Activated CD4-positive, alpha-beta T cell treated with anti-CD3 and anti-CD28 coated beads, Interleukin-2, amount 50 U/mL, for 24 hours (primary cell): Measurements from ENCODE around the gene TMPRSS3.

Source experiments
- DNase-seq, 2 donors: peaks; one replicate each; pipeline ENCODE4 v3.0.0-alpha.2; 2020; ENCODE audit warnings: low read depth in 1 of 2, low spot score in 1 of 2

Gene TMPRSS3

DNA sequence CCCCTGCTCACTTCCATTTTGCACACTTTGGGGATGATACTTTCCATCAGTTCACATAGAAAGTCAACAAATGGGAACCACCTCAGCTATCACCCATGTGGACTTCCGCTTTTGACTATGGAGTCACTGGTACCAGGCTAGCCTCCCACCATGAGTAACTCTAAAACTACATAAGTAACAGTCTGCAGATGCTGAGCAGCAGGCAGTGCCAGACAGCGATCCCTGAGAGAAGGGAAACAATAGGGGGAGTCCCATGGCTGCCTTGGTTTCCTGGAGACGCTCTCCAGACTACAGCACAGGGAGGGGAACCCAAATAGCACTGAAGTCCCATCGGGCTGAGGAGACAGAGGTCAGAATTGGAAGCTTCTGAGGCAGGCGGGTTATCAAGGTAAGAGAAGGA lies 42.2 kb downstream of the TMPRSS3 start:
- DNase-seq: no peak

DNA sequence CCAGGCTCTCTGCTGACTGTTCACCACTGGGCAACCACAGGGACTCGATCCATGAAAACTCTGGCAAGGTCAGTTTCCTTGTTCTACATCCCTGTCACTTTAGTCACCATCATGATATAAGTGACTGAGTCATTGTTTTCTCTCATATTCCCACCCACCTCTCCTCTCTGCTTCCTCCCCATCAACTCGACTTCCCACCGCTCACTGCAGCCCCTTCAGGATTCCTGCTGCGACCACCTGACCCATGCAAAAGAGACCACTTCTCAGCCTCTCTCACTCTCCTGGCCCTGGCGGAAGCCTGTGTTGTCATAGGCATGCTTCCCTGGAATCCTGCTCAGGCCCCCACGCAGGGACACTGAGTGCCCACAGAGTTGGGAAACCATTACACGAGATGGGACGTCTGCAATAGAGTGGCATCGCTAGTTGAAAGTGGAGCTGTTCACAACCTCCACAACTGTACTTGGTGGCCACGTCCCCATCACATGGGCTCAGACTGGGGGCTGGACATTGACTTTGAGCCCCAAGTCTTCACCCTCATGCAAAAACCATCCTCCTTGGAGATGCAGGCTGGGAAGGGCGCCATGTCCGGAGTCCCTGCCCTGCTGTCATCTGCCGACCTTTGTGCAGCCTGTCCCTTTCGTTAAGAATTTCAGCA lies 43.3 kb downstream of the TMPRSS3 start:
- DNase-seq: no peak

DNA sequence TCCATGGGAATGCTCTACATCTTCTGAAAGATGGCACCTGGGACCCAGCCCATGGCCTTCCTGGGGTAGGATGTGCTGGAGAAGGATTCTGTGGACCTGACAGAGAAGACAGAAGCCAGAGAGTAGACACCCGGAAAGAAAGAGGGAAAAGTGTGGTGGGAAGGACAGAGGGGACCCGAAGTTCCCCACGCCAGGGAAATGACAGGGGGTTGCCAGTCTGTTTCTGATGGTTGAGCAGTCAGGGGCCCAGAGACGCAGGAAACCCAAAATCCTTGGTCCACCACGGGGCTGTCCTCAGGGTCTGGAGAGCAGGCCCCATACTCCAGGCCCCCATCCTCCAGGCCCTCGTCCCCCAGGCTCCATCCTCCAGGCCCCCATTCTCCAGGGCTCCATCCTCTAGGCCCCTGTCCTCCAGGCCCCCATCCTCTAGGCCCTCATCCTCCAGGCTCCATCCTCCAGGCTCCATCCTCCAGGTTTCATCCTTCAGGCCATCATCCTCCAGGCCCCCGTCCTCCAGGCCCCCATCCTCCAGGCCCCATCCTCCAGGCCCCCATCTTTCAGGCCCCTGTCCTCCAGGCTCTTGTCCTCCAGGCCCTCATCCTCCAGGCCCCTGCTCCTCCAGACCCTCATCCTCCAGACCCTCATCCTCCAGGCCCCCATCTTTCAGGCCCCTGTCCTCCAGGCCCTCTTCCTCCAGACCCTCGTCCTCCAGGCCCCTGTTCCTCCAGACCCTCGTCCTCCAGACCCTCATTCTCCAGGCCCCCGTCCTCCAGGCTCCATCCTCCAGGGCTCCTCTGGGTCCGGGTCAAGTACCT lies 44.0 kb downstream of the TMPRSS3 start:
- DNase-seq: no peak

DNA sequence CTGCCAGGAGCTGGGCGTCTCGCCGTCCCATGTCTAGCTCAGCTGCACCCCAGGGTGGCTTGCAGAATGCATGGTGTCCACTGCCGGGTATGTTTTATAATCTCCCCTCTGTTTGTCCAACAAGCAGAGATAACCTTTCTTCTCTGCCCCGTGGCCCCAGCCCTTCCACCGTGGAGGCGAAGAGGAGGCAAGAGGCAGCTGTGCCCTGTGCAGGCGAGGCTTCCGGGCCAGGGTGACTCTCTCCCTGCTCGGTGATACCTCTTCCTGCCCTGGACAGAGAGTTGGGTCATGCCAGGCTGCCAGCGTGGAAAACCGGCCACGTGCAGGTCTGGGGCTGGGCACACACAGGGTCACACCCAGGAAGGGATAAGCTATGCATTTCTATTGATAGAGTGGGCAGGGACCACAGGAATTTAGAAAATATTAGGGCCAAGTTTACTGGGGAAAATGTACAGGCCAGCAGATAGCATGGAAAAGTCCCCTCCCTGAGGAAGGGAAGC lies 44.9 kb downstream of the TMPRSS3 start, which contains the start of gene TFF2:
TFF2 (minus strand) TSS at position 68 of the 500 bp plus-strand sequence; CDS start at position 31, 37 bp downstream.
- no peak for DNase-seq

DNA sequence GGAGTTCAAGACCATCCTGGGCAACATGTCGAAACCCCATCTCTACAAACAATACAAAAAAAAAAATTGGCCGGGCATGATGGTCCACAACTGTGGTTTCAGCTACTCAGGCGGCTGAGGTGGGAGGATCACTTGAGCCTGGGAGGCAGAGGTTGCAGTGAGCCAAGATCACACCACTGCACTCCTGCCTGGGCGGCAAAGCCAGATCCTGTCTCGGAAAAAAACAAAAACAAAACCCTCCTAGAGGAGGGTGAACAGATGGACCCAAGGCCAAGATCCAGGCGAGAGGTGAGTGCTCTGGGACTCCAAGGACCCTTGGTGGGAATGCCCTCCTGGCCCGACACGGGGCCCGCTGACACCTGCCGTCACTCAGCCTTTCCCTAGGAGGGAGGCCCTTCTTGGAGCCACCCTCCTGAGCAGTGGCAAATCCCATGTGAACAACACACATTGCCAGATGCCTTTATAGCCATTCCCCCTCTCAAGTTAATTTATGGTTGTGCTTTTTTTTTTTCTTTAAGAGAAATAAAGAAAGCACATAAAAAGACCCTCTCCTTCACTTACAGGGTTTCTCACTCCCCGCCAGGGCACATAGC lies 45.4 kb downstream of the TMPRSS3 start:
- no peak for DNase-seq

DNA sequence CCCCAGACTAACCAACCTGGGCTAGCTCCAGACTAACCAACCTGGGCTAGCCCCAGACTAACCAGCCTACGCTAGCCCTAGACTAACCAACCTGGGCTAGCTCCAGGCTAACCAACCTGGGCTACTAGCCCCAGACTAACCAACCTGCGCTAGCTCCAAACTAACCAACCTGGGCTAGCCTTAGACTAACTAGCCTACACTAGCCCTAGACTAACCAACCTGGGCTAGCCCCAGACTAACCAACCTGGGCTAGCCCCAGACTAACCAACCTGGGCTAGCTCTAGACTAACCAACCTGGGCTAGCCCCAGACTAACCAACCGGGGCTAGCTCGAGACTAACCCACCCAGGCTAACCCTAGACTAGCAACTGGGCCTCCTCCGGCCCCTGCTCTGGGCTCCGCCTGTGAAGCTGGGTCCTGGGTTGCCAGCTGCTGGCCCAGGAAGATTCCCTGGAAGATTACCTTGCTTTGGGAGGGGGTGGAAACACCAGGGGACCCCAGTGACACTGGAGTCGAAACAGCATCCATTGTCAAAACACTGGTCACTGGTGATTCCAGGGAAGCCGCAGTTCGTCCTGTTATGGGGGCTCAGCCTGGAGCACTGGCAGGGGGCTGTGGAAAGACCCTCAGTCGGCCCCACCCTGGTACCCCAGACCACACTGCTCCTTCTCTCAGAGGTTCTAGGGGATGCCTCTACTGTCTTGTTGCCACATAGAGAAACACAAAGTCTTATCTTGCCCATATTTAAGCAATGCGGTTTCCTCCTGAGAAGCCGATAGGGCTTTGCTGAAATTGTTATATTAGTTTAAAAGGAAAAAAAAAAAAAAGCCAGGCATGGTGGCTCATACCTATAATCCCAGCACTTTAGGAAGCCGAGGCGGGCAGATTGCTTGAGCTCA lies 46.2 kb downstream of the TMPRSS3 start:
- no peak for DNase-seq

DNA sequence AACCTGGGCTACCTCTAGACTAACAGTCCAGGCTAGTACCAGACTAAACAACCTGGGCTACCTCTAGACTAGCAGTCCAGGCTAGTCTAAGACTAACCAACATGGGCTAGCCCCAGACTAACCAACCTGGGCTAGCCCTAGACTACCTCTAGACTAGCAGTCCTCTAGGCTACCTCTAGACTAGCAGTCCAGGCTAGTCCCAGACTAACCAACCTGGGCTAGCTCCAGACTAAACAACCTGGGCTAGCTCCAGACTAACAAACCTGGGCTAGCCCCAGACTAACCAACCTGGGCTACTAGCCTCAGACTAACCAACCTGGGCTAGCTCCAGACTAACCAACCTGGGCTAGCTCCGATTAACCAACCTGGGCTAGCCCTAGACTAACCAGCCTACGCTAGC lies 47.1 kb downstream of the TMPRSS3 start:
- no peak for DNase-seq

DNA sequence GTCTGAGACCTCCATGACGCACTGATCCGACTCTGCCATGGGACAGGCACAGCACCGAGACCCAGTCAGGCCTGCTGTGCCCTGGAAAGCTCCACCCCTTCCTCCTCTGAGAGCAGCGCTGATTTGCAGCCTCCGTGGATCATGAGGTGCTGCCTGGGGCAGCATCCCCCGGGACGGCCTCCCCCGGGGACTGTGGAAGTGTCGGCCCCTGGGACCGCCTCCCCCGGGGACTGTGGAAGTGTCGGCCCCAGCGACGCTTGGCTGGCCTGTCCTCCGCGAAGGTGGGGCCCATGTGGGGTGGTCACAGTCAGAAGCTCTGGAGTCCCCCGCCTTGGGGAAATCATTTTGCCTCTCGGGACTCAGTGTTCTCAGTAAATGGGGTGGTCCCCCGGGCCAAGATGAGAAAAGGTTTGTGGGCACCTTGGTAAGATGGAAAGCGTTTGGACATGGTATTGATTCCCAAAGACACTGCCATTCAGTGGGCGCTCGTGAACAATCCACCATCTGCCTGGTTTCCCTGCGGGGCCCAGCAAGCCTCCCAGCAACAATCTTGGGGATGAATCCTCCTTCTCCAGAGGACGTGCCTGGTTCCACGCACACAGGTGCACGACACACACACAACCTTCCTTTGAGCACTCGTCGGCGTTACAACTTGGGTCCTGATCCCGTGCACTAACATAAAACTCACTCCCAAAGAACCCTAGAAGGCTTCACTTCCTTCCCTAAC lies 48.1 kb downstream of the TMPRSS3 start:
- no peak for DNase-seq

DNA sequence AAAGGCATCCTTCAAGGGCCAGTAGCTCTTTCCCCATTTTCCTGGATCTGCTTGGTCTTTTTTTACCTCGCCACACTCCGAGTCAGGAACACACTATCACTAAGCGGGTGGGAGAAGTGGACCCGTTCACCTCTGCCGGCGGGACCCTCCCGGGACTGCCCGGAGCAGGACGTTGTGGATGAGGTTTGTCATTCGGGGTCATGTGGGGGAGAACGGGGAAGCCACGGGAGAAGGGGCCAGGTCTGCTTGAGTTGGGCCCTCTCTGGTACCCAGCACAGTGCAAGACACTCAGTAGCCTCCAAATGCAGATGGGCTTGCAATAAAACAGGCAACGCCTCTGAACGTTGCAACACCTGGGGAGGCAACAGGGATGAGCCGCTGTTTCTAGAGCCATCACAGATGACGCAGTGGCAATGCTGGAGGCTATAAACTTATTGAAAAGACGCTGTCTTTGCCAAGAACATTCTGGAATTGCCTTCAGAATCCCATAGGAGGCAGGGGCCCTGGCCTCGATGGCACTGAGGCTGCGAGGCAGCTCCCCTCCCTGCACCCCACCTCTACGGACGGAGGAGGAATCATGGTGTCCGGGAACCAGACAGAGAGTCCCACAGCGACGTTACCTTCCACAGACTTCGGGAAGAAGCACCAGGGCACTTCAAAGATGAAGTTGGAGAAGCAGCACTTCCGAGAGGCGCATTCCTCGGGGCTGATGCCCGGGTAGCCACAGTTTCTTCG lies 48.8 kb downstream of the TMPRSS3 start:
- no peak for DNase-seq

DNA sequence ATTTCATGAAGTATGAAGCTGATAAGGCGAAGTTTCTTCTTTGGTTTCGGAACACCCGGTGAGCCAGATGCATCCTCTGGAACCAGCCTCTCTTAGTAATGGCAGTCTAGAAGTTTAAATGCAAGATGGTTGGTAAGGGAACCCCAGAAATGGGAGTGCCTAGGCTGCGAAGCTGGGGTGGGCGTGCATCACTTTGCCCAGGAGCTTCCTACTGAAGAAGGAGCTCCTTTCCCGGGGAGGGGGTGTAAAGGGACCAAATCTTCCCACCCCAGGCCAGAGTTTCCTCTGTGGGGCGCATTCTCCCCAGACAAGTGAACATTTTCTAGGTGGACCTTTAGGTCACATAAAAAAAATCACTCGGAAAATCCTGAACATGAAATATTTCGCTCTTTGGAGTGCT lies 49.4 kb downstream of the TMPRSS3 start:
- no peak for DNase-seq

DNA sequence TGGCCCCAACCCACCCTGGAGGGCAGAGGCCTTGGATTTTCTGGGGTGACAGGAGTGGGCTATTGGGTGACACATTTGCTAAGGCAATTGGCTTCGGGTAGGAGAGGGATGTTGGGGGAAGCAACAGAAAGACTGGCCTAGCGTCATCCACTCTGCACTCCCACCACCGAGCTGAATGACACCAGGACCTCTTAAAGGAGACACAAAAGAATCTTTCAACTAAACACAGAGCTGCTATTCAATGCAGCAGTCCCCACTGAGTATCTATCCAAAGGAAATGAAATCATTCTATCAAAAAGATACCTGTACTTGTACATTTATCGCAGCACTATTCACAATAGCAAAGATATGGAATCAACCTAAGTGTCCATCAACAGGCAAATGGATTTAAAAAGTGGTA lies 51.2 kb downstream of the TMPRSS3 start:
- no peak for DNase-seq

DNA sequence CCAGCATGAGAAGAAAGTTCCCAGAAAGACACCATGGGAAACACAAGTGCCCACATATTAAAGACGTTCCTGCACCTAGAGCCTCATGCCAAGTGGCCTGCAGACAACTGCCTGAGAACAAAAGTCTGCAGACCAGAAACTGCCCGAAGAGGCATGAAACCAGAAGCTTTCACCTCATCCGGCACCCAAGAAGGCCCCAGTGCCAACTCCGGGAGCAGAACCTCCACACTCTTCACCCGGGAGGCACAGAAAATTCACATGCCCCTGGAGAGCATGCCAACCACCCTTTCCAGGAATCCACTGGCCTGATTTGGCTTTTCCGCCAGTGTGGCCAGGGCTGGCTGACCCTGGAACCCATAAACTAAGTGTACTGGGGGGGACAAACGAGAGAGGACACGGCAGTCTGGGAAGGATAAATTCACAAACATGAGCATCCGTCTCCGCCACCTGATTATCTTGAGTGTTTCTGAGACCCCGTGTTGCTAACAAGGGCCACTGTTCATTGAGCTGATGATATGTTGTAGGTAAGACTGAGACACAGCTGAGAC lies 51.8 kb downstream of the TMPRSS3 start:
- DNase-seq: no peak

DNA sequence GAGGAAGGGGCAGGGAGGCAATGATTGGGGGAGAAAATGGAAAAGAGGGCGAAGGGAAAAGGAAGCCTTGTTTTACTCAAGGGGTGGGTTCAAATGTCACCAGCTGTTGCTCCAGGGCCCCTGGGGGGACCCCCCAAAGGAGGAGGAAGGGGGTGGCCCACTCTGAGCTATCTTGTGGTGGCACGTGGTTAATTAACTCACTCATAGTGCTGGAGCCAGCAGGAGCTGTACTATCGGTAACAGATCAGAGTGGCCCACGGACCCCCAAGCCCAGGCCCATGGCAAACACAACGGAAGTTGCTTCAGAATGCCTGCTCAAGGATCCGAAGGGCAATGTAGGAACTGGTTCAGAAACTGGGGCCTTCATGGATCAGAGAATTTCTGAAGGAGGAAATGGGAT lies 52.3 kb downstream of the TMPRSS3 start:
- DNase-seq: no peak

DNA sequence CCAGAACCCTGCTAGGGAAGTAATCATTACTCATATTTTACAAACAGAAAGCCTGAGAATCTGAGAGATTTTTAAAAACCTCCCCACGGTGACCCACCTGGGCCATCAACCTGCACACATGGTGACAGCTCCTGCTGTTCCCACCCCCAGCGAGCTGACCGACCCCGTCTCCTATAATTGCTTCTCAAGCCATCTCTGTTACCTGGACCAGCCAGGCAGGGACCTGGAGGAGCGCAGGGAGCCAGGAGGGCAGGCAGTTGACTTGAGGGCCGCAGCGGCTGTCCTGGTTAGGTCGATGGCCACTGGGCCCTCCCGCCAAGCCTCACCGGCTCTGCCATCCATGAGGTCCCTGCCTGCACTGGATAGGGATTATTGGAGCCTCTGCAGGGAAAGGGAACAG lies 52.8 kb downstream of the TMPRSS3 start:
- DNase-seq: no peak

DNA sequence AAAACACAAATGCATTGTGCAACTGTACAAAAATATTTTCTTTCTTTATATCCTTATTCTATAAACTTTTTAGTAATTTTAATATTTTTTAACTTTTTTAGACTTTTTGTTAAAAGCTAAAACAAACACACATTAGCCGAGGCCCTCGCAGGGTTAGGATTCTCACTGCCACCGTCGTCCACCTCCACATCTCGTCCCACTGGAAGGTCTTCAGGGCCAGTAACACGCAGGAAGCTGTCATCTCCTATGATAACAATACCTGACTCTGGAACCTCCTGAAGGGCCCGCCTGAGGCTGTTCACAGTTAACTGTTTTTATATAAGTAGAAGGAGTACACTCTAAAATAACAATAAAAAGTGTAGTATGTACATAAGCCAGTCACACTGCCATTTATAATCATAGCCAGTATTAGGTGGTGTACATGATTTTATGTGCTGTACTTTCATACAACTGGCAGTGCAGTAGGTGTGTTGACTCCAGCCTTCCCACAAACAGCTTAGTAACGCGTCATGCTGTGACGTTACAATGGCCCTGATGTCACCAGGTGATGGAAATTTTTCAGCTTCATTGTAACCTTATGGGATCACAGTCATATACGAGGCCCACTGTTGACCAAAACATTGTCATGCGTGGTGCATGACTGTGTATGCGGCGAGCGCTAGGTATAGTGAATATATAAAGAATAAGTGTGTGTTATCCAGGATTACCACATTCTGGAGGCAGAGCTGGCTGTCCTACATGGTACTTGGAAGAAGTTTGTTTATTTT lies 53.9 kb downstream of the TMPRSS3 start:
- no peak for DNase-seq

DNA sequence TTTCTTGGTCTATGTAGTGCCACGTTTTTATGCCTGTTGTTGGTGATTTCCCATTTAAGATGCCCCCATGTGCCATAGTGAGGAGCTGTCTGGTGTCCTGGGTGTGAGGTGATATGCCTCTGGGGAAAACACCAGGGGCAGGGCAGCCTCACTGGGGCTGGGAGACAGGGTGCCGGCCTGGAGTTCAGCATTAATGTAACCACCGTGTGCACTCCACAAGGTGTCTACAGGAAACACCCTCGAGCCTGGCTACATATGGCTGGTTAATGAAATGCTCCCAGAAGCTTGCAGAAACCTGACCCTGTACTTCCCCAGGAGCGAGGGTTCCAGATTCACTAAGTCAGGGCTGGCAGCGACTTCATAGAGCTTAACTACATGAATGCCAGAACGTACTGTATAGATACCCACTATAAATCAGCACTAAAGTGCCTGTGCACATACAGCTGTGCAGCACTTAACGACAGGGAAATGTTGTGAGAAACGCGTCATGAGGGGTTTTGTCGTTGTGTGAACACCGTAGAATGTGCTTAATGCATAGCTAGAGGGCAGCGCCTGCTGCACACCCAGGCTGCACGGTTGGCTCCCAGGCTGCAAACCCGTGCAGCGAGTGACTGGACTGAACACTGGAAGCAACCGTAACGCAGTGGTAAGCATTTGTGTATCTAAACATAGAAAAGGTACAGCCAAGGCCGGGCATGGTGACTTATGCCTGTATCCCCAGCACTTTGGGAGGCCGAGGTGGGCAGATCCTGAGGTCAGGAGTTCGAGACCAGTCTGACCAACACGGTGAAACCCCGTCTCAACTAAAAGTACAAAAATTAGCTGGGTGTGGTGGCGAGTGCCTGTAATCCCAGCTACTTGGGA lies 55.4 kb downstream of the TMPRSS3 start:
- no peak for DNase-seq
